ENCODE data around the gene ADGRF3. TPM values are rescaled to one million over a fixed set of nuclear protein-coding genes. Genes with fewer than 3 reads are reported as not detected.

Gene ADGRF3
- total RNA-seq, 1 experiment from 2014 or later, result not detected

DNA sequence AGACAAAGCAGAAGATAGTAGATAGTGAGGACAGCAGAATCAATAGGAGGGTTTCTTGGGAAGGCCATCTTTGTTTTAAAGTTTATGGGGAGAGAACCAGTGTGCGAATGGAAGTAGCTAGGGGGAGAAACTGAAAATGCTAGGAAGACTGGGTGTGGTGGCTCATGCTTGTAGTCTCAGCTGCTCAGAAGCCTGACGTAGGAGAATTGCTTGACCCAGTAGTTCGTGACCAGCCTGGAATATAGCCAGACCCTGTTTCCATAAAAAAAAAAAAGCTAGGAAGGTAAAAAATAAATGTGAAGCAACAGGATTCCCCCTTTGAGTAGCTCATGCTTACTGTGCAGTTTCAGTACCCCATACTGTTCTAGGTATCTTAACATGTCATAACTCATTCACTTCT lies 36.0 kb upstream of the ADGRF3 start:
- no peaks in the 10 kb centered on the region for H3K27me3 ChIP-seq (ENCODE audit: control insufficient read depth, insufficient read depth, low read length)
- H3K4me1 ChIP-seq (ENCODE audit: control insufficient read depth, insufficient read depth, low read length), result no peaks in the 10 kb centered on the region
- no peak overlapping the region for H3K27ac ChIP-seq (ENCODE audit: low read length)
- no peaks in the 10 kb centered on the region for H3K9me3 ChIP-seq (ENCODE audit: control insufficient read depth, insufficient read depth, low read depth, low read length)
- in situ Hi-C loops (cut with HindIII; ENCODE audit: low pct_unique_long_range_greater_than_20kb, low sequenced_read_pairs), result no loop called here
- POLR2A ChIA-PET, result no interaction called here
- intact Hi-C loops (cut with micrococcal nuclease; ENCODE audit: unreplicated experiment), result no loop called here
- BruUV-seq (replicated peaks), result no TSS peak
- TF ChIP-seq SIN3A (IDR thresholded peaks at IDR 0.05; ENCODE audit: borderline replicate concordance, insufficient read depth, low read depth, low read length) (no peak), POLR2AphosphoS5 (IDR thresholded peaks at IDR 0.05; ENCODE audit: low read depth, low read length) (no peak), TCF7L2 (IDR thresholded peaks at IDR 0.05; ENCODE audit: low read depth, low read length) (no peak)
- TF ChIP-seq, protein P1, sequence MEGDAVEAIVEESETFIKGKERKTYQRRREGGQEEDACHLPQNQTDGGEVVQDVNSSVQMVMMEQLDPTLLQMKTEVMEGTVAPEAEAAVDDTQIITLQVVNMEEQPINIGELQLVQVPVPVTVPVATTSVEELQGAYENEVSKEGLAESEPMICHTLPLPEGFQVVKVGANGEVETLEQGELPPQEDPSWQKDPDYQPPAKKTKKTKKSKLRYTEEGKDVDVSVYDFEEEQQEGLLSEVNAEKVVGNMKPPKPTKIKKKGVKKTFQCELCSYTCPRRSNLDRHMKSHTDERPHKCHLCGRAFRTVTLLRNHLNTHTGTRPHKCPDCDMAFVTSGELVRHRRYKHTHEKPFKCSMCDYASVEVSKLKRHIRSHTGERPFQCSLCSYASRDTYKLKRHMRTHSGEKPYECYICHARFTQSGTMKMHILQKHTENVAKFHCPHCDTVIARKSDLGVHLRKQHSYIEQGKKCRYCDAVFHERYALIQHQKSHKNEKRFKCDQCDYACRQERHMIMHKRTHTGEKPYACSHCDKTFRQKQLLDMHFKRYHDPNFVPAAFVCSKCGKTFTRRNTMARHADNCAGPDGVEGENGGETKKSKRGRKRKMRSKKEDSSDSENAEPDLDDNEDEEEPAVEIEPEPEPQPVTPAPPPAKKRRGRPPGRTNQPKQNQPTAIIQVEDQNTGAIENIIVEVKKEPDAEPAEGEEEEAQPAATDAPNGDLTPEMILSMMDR (IDR thresholded peaks at IDR 0.05), result no peak
- TF ChIP-seq, protein P2, sequence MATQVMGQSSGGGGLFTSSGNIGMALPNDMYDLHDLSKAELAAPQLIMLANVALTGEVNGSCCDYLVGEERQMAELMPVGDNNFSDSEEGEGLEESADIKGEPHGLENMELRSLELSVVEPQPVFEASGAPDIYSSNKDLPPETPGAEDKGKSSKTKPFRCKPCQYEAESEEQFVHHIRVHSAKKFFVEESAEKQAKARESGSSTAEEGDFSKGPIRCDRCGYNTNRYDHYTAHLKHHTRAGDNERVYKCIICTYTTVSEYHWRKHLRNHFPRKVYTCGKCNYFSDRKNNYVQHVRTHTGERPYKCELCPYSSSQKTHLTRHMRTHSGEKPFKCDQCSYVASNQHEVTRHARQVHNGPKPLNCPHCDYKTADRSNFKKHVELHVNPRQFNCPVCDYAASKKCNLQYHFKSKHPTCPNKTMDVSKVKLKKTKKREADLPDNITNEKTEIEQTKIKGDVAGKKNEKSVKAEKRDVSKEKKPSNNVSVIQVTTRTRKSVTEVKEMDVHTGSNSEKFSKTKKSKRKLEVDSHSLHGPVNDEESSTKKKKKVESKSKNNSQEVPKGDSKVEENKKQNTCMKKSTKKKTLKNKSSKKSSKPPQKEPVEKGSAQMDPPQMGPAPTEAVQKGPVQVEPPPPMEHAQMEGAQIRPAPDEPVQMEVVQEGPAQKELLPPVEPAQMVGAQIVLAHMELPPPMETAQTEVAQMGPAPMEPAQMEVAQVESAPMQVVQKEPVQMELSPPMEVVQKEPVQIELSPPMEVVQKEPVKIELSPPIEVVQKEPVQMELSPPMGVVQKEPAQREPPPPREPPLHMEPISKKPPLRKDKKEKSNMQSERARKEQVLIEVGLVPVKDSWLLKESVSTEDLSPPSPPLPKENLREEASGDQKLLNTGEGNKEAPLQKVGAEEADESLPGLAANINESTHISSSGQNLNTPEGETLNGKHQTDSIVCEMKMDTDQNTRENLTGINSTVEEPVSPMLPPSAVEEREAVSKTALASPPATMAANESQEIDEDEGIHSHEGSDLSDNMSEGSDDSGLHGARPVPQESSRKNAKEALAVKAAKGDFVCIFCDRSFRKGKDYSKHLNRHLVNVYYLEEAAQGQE (IDR thresholded peaks at IDR 0.05; ENCODE audit: insufficient read depth in 1 of 2, low read depth in 2 of 2, low read length in 1 of 2), result no peak
- no peak for DNase-seq (ENCODE audit: low read depth, low spot score)
- peaks cover 8% of the 10 kb centered on the region; the same call in 1 of the 2 replicates for H3K36me3 ChIP-seq (ENCODE audit: control insufficient read depth, insufficient read depth, low read length)
- CTCF ChIA-PET, result no interaction called here
- ATAC-seq, result no peak
- H3K4me3 ChIP-seq (ENCODE audit: low read depth in 2 of 2, low read length in 2 of 2), result no peak overlapping the region

DNA sequence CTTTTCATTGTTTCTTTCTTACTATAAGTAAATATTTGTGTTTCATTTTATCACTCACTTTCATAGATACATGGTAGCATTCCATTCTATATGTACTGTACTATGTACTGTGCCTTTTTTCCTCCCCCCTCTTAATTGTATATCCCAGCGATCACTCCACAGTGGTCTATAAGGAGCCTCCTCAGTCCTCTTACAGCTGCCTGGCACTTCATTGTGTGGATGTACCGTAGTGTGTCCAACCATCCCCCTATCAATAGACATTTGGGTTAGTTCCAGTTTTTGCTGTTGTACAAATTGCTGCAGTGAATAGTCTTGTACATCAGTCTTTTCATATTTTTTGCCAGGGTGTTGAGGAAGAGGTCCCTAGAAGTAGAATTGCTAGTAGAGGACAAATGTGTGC lies 33.7 kb upstream of the ADGRF3 start:
- ChIA-PET CTCF (no interaction called here), POLR2A (no interaction called here)
- TF ChIP-seq SIN3A (IDR thresholded peaks at IDR 0.05; ENCODE audit: borderline replicate concordance, insufficient read depth, low read depth, low read length) (no peak), TCF7L2 (IDR thresholded peaks at IDR 0.05; ENCODE audit: low read depth, low read length) (no peak), POLR2AphosphoS5 (IDR thresholded peaks at IDR 0.05; ENCODE audit: low read depth, low read length) (no peak)
- TF ChIP-seq, protein P2 (IDR thresholded peaks at IDR 0.05; ENCODE audit: insufficient read depth in 1 of 2, low read depth in 2 of 2, low read length in 1 of 2), result no peak
- TF ChIP-seq, protein P1 (IDR thresholded peaks at IDR 0.05), result no peak
- Histone ChIP-seq H3K36me3 (ENCODE audit: control insufficient read depth, insufficient read depth, low read length) (no peaks in the 10 kb centered on the region; the same call in 1 of the 2 replicates), H3K4me1 (ENCODE audit: control insufficient read depth, insufficient read depth, low read length) (no peaks in the 10 kb centered on the region), H3K4me3 (ENCODE audit: low read depth in 2 of 2, low read length in 2 of 2) (no peak overlapping the region), H3K27ac (ENCODE audit: low read length) (no peak overlapping the region), H3K27me3 (ENCODE audit: control insufficient read depth, insufficient read depth, low read length) (no peaks in the 10 kb centered on the region), H3K9me3 (ENCODE audit: control insufficient read depth, insufficient read depth, low read depth, low read length) (no peaks in the 10 kb centered on the region)
- ATAC-seq (no peak), DNase-seq (ENCODE audit: low read depth, low spot score) (no peak)
- in situ Hi-C loops (cut with HindIII; ENCODE audit: low pct_unique_long_range_greater_than_20kb, low sequenced_read_pairs), result no loop called here
- no TSS peak for BruUV-seq (replicated peaks)
- intact Hi-C loops (cut with micrococcal nuclease; ENCODE audit: unreplicated experiment), result no loop called here
